Measurements from ENCODE around the gene ZFP30. TPM values are rescaled to one million over a fixed set of nuclear protein-coding genes. Genes with fewer than 3 reads are reported as not detected.

Gene ZFP30
- 1 to 10 TPM; 5.6 to 5.8 TPM for total RNA-seq
- 1 to 10 TPM in 1 of 2 donors, under 1 TPM in 1; 0.74 to 1.3 TPM for polyA plus RNA-seq

GRCh38 chr19:37655301-37655688 lies at the start of gene ZFP30:
TSS of gene ZFP30 (minus strand) at chr19:37655465. CDS start at chr19:37647822, 7,643 bp downstream.
- DNase-seq (ENCODE audit: low spot score), result peak; percentile 83
- under 1% methylated on average over 34 of the region's 34 CpGs for WGBS
- Histone ChIP-seq H3K4me1 (ENCODE audit: control insufficient read depth in 4 of 4, insufficient read depth in 4 of 4, low read length in 3 of 4) (peaks cover 3 to 11% (median 5%) of the 10 kb centered on the region in 4 donors), H3K27ac (ENCODE audit: low read depth in 1 of 2, low read length in 2 of 2) (peak within 1 kb of the TSS; percentile 71 to 83), H3K27me3 (ENCODE audit: control insufficient read depth in 4 of 4, insufficient read depth in 4 of 4, low read length in 3 of 4) (no peaks in the 10 kb centered on the region), H3K9ac (ENCODE audit: low read depth in 1 of 2, low read length in 2 of 2) (peak within 1 kb of the TSS; percentile 41 to 52), H3K4me3 (ENCODE audit: low read depth in 1 of 3, low read length in 3 of 3) (peak within 1 kb of the TSS; percentile 53 to 83 (median 73)), H3K36me3 (ENCODE audit: control insufficient read depth in 4 of 4, insufficient read depth in 3 of 4, low read depth in 1 of 4, low read length in 3 of 4) (no peaks in the 10 kb centered on the region), H3K9me3 (ENCODE audit: control insufficient read depth in 4 of 4, low read length in 3 of 4) (peaks cover under 1 to 8% (median 5%) of the 10 kb centered on the region in 4 donors)
- TF ChIP-seq, protein P1, sequence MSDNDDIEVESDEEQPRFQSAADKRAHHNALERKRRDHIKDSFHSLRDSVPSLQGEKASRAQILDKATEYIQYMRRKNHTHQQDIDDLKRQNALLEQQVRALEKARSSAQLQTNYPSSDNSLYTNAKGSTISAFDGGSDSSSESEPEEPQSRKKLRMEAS (IDR thresholded peaks at IDR 0.05), result no peak
- TF ChIP-seq TAF1 (conservative IDR thresholded peaks at IDR 0.05), result no peak

DNA sequence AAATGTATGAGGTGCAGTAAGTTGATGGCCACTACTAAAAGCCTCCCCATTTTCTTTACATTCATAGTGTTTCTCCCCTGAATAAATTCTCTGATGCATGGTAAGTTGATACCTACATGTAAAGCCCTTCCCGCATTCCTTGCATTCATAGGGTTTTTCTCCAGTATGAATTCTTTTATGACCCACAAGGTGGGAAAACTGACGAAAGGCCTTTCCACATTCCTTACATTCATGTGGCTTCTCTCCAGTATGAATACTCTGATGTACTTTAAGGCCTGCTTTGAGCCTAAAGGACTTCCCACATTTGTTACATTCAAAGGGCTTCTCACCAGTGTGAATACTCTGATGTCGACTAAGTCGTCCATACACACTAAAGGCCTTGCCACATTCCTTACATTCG lies 43.8 kb upstream of the ZFP30 start:
- Histone ChIP-seq H3K9ac (ENCODE audit: low read depth in 1 of 2, low read length in 2 of 2) (no peak overlapping the region), H3K4me1 (ENCODE audit: control insufficient read depth in 4 of 4, insufficient read depth in 4 of 4, low read length in 3 of 4) (no peaks in the 10 kb centered on the region), H3K4me3 (ENCODE audit: low read depth in 1 of 3, low read length in 3 of 3) (peak overlapping the region in 2 of 3 donors; percentile 23 to 24), H3K27me3 (ENCODE audit: control insufficient read depth in 4 of 4, insufficient read depth in 4 of 4, low read length in 3 of 4) (no peaks in the 10 kb centered on the region), H3K9me3 (ENCODE audit: control insufficient read depth in 4 of 4, low read length in 3 of 4) (peaks cover 12 to 57% (median 26%) of the 10 kb centered on the region in 4 donors), H3K27ac (ENCODE audit: low read depth in 1 of 2, low read length in 2 of 2) (no peak overlapping the region), H3K36me3 (ENCODE audit: control insufficient read depth in 4 of 4, insufficient read depth in 3 of 4, low read depth in 1 of 4, low read length in 3 of 4) (peaks cover 0 to 8% (median 7%) of the 10 kb centered on the region in 4 donors)
- no peak for DNase-seq (ENCODE audit: low spot score)
- no peak for TF ChIP-seq RAD21 (IDR thresholded peaks at IDR 0.05)
- 94% methylated on average over 5 of the region's 5 CpGs for WGBS

GRCh38 chr19:37698216-37698615 lies 43.0 kb upstream of the ZFP30 start:
- Histone ChIP-seq H3K9me3 (ENCODE audit: control insufficient read depth in 4 of 4, low read length in 3 of 4) (peaks cover 12 to 57% (median 26%) of the 10 kb centered on the region in 4 donors), H3K4me1 (ENCODE audit: control insufficient read depth in 4 of 4, insufficient read depth in 4 of 4, low read length in 3 of 4) (no peaks in the 10 kb centered on the region), H3K9ac (ENCODE audit: low read depth in 1 of 2, low read length in 2 of 2) (no peak overlapping the region), H3K27me3 (ENCODE audit: control insufficient read depth in 4 of 4, insufficient read depth in 4 of 4, low read length in 3 of 4) (no peaks in the 10 kb centered on the region), H3K4me3 (ENCODE audit: low read depth in 1 of 3, low read length in 3 of 3) (no peak overlapping the region), H3K27ac (ENCODE audit: low read depth in 1 of 2, low read length in 2 of 2) (no peak overlapping the region), H3K36me3 (ENCODE audit: control insufficient read depth in 4 of 4, insufficient read depth in 3 of 4, low read depth in 1 of 4, low read length in 3 of 4) (peaks cover 0 to 8% (median 7%) of the 10 kb centered on the region in 4 donors)
- TF ChIP-seq, protein P2, sequence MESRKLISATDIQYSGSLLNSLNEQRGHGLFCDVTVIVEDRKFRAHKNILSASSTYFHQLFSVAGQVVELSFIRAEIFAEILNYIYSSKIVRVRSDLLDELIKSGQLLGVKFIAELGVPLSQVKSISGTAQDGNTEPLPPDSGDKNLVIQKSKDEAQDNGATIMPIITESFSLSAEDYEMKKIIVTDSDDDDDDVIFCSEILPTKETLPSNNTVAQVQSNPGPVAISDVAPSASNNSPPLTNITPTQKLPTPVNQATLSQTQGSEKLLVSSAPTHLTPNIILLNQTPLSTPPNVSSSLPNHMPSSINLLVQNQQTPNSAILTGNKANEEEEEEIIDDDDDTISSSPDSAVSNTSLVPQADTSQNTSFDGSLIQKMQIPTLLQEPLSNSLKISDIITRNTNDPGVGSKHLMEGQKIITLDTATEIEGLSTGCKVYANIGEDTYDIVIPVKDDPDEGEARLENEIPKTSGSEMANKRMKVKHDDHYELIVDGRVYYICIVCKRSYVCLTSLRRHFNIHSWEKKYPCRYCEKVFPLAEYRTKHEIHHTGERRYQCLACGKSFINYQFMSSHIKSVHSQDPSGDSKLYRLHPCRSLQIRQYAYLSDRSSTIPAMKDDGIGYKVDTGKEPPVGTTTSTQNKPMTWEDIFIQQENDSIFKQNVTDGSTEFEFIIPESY (IDR thresholded peaks at IDR 0.05), result no peak
- TF ChIP-seq, protein P3, sequence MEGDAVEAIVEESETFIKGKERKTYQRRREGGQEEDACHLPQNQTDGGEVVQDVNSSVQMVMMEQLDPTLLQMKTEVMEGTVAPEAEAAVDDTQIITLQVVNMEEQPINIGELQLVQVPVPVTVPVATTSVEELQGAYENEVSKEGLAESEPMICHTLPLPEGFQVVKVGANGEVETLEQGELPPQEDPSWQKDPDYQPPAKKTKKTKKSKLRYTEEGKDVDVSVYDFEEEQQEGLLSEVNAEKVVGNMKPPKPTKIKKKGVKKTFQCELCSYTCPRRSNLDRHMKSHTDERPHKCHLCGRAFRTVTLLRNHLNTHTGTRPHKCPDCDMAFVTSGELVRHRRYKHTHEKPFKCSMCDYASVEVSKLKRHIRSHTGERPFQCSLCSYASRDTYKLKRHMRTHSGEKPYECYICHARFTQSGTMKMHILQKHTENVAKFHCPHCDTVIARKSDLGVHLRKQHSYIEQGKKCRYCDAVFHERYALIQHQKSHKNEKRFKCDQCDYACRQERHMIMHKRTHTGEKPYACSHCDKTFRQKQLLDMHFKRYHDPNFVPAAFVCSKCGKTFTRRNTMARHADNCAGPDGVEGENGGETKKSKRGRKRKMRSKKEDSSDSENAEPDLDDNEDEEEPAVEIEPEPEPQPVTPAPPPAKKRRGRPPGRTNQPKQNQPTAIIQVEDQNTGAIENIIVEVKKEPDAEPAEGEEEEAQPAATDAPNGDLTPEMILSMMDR (IDR thresholded peaks at IDR 0.05; ENCODE audit: low read depth, low read length, missing input control), result no peak
- TF ChIP-seq FOXA2 (IDR thresholded peaks at IDR 0.05), result no peak
- TF ChIP-seq TAF1 (conservative IDR thresholded peaks at IDR 0.05), result no peak
- TF ChIP-seq SP1 (IDR thresholded peaks at IDR 0.05), result no peak
- TF ChIP-seq HNF4G (IDR thresholded peaks at IDR 0.05), result no peak
- TF ChIP-seq REST (IDR thresholded peaks at IDR 0.05), result no peak
- no peak for TF ChIP-seq RXRA (IDR thresholded peaks at IDR 0.05)
- TF ChIP-seq, protein P4, sequence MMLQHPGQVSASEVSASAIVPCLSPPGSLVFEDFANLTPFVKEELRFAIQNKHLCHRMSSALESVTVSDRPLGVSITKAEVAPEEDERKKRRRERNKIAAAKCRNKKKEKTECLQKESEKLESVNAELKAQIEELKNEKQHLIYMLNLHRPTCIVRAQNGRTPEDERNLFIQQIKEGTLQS (IDR thresholded peaks at IDR 0.05), result no peak
- no peak for TF ChIP-seq EGR1 (IDR thresholded peaks at IDR 0.05; ENCODE audit: low read depth in 2 of 2)
- no peak for TF ChIP-seq HNF4A (conservative IDR thresholded peaks at IDR 0.05)
- TF ChIP-seq YY1 (IDR thresholded peaks at IDR 0.05), result no peak
- TF ChIP-seq, protein P1 (IDR thresholded peaks at IDR 0.05), result no peak
- no peak for TF ChIP-seq RAD21 (IDR thresholded peaks at IDR 0.05)
- no peak for TF ChIP-seq GABPA (IDR thresholded peaks at IDR 0.05 in 1 of 2, conservative IDR thresholded peaks at IDR 0.05 in 1 of 2)
- no peak for TF ChIP-seq FOXA1 (IDR thresholded peaks at IDR 0.05)
- 98% methylated on average over 6 of the region's 6 CpGs for WGBS
- no peak for DNase-seq (ENCODE audit: low spot score)

Data from liver (tissue), 9 donors.